HL-60 (cell line): ENCODE measurements around the gene RANBP3.

Experiments used
- DNase-seq, 2 experiments: peaks; one replicate each; pipeline ENCODE4 v3.0.0-alpha.2; 2010 to 2020; ENCODE audit warnings: low read depth in 1 of 2, low spot score in 1 of 2
- H3K27ac ChIP-seq: fragments of 250-450 bp; sonication (Bioruptor Pico); replicated peaks from 2 replicates; pipeline ENCODE4 v1.5.1; 2020; ENCODE audit warnings: mild to moderate bottlenecking, moderate library complexity
- H3K27me3 ChIP-seq: fragments of 250-450 bp; sonication (Bioruptor Pico); 2 replicates; pipeline ENCODE4 v1.5.1; 2021; ENCODE audit warnings: mild to moderate bottlenecking, moderate library complexity; ENCODE audit not compliant: insufficient read depth, poor library complexity, severe bottlenecking
- H3K4me3 ChIP-seq: replicated peaks from 2 replicates; pipeline ENCODE4 v1.5.1; 2011; ENCODE audit warnings: mild to moderate bottlenecking, control low read depth, low read length; ENCODE audit not compliant: insufficient read depth
- GABPA ChIP-seq: IDR thresholded peaks from 2 replicates; pipeline ENCODE4 v1.6.1; 2012; ENCODE audit warnings: low read depth
- POLR2AphosphoS5 ChIP-seq: IDR thresholded peaks from 2 replicates; pipeline ENCODE4 v1.6.1; 2012; ENCODE audit warnings: low read depth
- SPI1 ChIP-seq: IDR thresholded peaks from 2 replicates; pipeline ENCODE4 v1.6.1; 2012; ENCODE audit warnings: low read depth, mild to moderate bottlenecking, borderline replicate concordance
- TF ChIP-seq, protein P1 (sequence below): IDR thresholded peaks from one replicate; pipeline ENCODE4 v1.5.1; 2011; ENCODE audit warnings: low read length, control low read depth, inconsistent platforms; ENCODE audit not compliant: insufficient read depth
- TF ChIP-seq, protein P2 (sequence below): IDR thresholded peaks from 2 replicates; pipeline ENCODE4 v1.6.1; 2012; ENCODE audit warnings: low read depth; ENCODE audit not compliant: insufficient replicate concordance

Gene RANBP3

DNA sequence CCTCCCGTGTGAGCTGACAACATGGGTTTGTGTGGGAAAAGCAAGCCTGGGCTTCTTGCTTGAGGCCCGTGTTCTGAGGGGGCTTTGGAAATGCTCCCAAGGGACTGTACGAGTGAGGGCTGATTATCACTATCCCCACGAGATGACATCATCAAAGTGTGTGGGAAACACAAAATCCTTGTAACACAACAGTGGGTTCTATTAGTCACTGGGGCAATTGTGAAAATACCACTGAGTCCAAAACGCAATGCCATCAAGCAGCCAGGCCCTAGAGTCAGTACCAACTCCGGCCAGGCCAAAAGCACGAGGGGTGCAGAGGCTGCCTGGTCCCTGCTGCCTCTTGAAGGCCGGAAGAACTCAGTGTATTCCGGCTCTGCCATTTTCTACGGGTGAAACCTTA is 34.3 kb downstream of the RANBP3 start:
- TF ChIP-seq, protein P1, sequence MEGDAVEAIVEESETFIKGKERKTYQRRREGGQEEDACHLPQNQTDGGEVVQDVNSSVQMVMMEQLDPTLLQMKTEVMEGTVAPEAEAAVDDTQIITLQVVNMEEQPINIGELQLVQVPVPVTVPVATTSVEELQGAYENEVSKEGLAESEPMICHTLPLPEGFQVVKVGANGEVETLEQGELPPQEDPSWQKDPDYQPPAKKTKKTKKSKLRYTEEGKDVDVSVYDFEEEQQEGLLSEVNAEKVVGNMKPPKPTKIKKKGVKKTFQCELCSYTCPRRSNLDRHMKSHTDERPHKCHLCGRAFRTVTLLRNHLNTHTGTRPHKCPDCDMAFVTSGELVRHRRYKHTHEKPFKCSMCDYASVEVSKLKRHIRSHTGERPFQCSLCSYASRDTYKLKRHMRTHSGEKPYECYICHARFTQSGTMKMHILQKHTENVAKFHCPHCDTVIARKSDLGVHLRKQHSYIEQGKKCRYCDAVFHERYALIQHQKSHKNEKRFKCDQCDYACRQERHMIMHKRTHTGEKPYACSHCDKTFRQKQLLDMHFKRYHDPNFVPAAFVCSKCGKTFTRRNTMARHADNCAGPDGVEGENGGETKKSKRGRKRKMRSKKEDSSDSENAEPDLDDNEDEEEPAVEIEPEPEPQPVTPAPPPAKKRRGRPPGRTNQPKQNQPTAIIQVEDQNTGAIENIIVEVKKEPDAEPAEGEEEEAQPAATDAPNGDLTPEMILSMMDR = no peak
- no peak for TF ChIP-seq GABPA
- Histone ChIP-seq H3K4me3 (no peak overlapping the region), H3K27me3 (no peaks in the 10 kb centered on the region), H3K27ac (no peak overlapping the region)
- no peak for DNase-seq

DNA sequence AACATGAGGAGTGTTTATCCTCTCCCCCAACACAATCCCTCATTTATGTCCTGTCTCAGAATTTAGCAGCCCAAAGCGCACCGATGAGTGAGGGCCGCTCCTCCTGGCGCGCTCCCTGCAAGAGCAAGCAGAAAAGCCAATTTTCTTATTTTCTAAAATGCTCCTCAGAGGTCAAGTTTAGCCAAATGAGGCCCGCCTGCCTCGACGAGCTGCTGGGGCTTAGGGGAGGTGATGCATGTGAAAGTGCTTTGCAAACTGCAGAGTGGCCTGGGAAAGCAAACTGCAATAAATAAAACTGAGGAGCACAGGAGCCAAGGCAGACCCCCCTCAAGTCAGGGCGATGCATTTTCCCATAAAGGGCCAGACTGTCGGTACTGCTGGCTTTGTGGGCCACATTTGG is 34.9 kb downstream of the RANBP3 start:
- no peaks in the 10 kb centered on the region for H3K27me3 ChIP-seq
- no peak overlapping the region for H3K27ac ChIP-seq
- TF ChIP-seq, protein P2, sequence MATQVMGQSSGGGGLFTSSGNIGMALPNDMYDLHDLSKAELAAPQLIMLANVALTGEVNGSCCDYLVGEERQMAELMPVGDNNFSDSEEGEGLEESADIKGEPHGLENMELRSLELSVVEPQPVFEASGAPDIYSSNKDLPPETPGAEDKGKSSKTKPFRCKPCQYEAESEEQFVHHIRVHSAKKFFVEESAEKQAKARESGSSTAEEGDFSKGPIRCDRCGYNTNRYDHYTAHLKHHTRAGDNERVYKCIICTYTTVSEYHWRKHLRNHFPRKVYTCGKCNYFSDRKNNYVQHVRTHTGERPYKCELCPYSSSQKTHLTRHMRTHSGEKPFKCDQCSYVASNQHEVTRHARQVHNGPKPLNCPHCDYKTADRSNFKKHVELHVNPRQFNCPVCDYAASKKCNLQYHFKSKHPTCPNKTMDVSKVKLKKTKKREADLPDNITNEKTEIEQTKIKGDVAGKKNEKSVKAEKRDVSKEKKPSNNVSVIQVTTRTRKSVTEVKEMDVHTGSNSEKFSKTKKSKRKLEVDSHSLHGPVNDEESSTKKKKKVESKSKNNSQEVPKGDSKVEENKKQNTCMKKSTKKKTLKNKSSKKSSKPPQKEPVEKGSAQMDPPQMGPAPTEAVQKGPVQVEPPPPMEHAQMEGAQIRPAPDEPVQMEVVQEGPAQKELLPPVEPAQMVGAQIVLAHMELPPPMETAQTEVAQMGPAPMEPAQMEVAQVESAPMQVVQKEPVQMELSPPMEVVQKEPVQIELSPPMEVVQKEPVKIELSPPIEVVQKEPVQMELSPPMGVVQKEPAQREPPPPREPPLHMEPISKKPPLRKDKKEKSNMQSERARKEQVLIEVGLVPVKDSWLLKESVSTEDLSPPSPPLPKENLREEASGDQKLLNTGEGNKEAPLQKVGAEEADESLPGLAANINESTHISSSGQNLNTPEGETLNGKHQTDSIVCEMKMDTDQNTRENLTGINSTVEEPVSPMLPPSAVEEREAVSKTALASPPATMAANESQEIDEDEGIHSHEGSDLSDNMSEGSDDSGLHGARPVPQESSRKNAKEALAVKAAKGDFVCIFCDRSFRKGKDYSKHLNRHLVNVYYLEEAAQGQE = no peak
- no peak for TF ChIP-seq POLR2AphosphoS5
- no peak for TF ChIP-seq GABPA
- TF ChIP-seq SPI1 = no peak
- TF ChIP-seq, protein P1 = no peak
- no peak overlapping the region for H3K4me3 ChIP-seq
- DNase-seq = no peak

DNA sequence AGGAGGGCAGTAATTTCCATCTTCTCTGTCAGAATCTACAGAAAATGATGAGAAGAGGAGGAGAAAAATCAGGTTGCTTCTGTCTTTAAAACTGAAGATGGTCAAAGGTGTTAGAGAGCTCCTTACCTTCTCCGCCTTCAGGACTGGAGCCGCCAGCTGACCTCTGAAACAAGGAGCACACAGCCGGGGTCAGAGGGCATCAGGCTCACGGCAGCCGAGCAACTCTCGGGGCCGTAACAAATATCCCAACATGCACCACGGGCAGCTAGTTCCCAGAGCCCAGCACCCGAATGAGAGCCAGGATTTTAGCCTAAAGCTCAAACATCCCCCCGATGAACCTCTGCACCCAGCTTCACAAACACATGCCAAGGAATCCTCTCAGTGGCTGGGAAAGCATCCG is 36.3 kb downstream of the RANBP3 start:
- H3K27me3 ChIP-seq = no peaks in the 10 kb centered on the region
- TF ChIP-seq POLR2AphosphoS5 (no peak), GABPA (no peak), SPI1 (no peak)
- TF ChIP-seq, protein P2 = no peak
- TF ChIP-seq, protein P1 = no peak
- H3K27ac ChIP-seq = no peak overlapping the region
- DNase-seq = no peak
- no peak overlapping the region for H3K4me3 ChIP-seq
